CD4-positive, alpha-beta T cell (primary cell): ENCODE data around the gene UBE2I. TPM values are rescaled to one million over a fixed set of nuclear protein-coding genes. Genes with fewer than 3 reads are reported as not detected.

Experiments
- ATAC-seq: fragments of 200-7000 bp; cut with Tn5 transposase; one replicate; pipeline ENCODE4 v1.10.0; 2022; ENCODE audit warnings: mild to moderate bottlenecking; ENCODE audit not compliant: poor library complexity
- CTCF ChIA-PET: fragments of 350-600 bp; sonication (Branson Sonifier 250); formaldehyde crosslinking; loops from one replicate; lab custom pipeline; 2021; ENCODE audit warnings: antibody characterized with exemption, inconsistent platforms; lab: Charles Lee
- POLR2A ChIA-PET: fragments of 350-600 bp; sonication (Branson Sonifier 250); formaldehyde crosslinking; loops from one replicate; lab custom pipeline; 2021; ENCODE audit warnings: antibody characterized with exemption, inconsistent platforms; lab: Charles Lee
- DNase-seq, 14 experiments: peaks; one replicate each; pipeline ENCODE4 v3.0.0-alpha.2; 2013 to 2020; ENCODE audit warnings: mixed read lengths in 2 of 14
- H3K27ac ChIP-seq, 2 donors: one replicate each; pipeline versions ENCODE4 v1.5.1 to v1.7.0; 2013; ENCODE audit warnings: low read length in 2 of 2, low read depth in 1 of 2, mild to moderate bottlenecking in 1 of 2
- H3K27me3 ChIP-seq, 2 experiments: 1 replicate in 1 of 2; 2 replicates in 1 of 2; pipeline versions ENCODE4 v1.6.1 to v1.7.0; 2013; ENCODE audit warnings: low read length in 2 of 2, control low read depth in 1 of 2, mild to moderate bottlenecking in 1 of 2, moderate library complexity in 1 of 2; ENCODE audit not compliant: insufficient read depth in 2 of 2, control insufficient read depth in 1 of 2
- H3K36me3 ChIP-seq: one replicate; pipeline ENCODE4 v1.6.1; 2013; ENCODE audit warnings: low read length, control low read depth; ENCODE audit not compliant: insufficient read depth
- H3K4me1 ChIP-seq: one replicate; pipeline ENCODE4 v1.6.1; 2013; ENCODE audit warnings: low read length, control low read depth; ENCODE audit not compliant: insufficient read depth
- H3K4me3 ChIP-seq: one replicate; pipeline ENCODE4 v1.5.1; 2013; ENCODE audit warnings: mild to moderate bottlenecking, low read length, moderate library complexity
- H3K9me3 ChIP-seq, 2 experiments: 1 replicate in 1 of 2; 2 replicates in 1 of 2; pipeline versions ENCODE4 v1.6.1 to v1.7.0; 2013; ENCODE audit warnings: low read length in 2 of 2, mild to moderate bottlenecking in 2 of 2, control low read depth in 1 of 2, moderate library complexity in 1 of 2; ENCODE audit not compliant: control insufficient read depth in 1 of 2, insufficient read depth in 1 of 2
- H3K27ac Mint-ChIP-seq: one replicate; pipeline ENCODE4 v1.8.0; 2020; ENCODE audit warnings: mixed read lengths
- H3K27me3 Mint-ChIP-seq: one replicate; pipeline ENCODE4 v1.8.0; 2021; ENCODE audit warnings: mixed read lengths
- H3K36me3 Mint-ChIP-seq: one replicate; pipeline ENCODE4 v1.8.0; 2021; ENCODE audit warnings: low read depth, mixed read lengths
- H3K4me1 Mint-ChIP-seq: one replicate; pipeline ENCODE4 v1.8.0; 2021; ENCODE audit warnings: low read depth, mixed read lengths
- H3K4me3 Mint-ChIP-seq: one replicate; pipeline ENCODE4 v1.8.0; 2020; ENCODE audit warnings: mild to moderate bottlenecking, mixed read lengths
- H3K9me3 Mint-ChIP-seq: one replicate; pipeline ENCODE4 v1.8.0; 2020; ENCODE audit warnings: mixed read lengths
- intact Hi-C, 2 experiments: fragments of 100-400 bp; cut with DNase I in 1 of 2; cut with micrococcal nuclease in 1 of 2; formaldehyde crosslinking; loops; one replicate each; pipeline versions ENCODE4 v1.15.1 to v1.9.0; 2023 to 2025; cut with DNase I, micrococcal nuclease
- total RNA-seq, 174 experiments: library from RNA in 2 of 174; stranded (reverse) in 2 of 174; gene quantifications; one replicate each; pipeline ENCODE4 v1.2.3 and lab custom pipeline; 2021 to 2026
- TF ChIP-seq, protein P1 (sequence below): fragments of 200-600 bp; IDR thresholded peaks from one replicate; pipeline ENCODE4 v1.8.0; 2022; ENCODE audit warnings: antibody characterized with exemption, mild to moderate bottlenecking

UBE2I gene
- total RNA-seq, 2 experiments from 2014 or later = 247 to 252 TPM

DNA sequence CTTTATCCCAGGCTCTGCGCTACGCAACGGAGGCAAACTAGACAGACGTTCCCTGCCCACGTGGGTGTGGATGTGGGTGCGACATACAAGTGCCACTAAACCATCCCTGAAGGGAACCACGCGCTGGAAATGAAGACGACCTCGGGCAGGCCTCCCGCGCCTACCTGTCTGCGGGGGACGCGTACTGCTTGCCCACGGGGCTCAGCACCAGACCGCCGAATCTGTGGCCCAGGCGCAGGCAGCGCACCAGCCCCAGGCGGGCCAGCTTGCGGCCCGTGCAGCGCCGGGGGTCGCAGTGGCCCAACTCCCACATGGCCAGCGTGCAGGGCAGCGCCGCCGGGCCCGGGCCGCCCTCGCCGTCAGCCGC, 41.8 kb downstream of the UBE2I start:
- POLR2A ChIA-PET = interaction anchor here (1.5 kb wide), 2 partner anchors 9 to 42 kb away, joined by 5 to 9 read pairs; partner anchors contain the start of gene UBE2I
- no peak for DNase-seq

GRCh38 chr16:1351582-1352362, 42.3 kb downstream of the UBE2I start, which contains the start of the genes GNPTG and TSR3:
Gene GNPTG, plus strand, starts transcription at chr16:1351931. Its CDS starts 35 bp downstream, at chr16:1351966.
Gene TSR3, minus strand, starts transcription at chr16:1351878. Its CDS starts 74 bp downstream, at chr16:1351804.
- TF ChIP-seq, protein P1, sequence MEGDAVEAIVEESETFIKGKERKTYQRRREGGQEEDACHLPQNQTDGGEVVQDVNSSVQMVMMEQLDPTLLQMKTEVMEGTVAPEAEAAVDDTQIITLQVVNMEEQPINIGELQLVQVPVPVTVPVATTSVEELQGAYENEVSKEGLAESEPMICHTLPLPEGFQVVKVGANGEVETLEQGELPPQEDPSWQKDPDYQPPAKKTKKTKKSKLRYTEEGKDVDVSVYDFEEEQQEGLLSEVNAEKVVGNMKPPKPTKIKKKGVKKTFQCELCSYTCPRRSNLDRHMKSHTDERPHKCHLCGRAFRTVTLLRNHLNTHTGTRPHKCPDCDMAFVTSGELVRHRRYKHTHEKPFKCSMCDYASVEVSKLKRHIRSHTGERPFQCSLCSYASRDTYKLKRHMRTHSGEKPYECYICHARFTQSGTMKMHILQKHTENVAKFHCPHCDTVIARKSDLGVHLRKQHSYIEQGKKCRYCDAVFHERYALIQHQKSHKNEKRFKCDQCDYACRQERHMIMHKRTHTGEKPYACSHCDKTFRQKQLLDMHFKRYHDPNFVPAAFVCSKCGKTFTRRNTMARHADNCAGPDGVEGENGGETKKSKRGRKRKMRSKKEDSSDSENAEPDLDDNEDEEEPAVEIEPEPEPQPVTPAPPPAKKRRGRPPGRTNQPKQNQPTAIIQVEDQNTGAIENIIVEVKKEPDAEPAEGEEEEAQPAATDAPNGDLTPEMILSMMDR = no peak
- Mint-ChIP-seq H3K9me3 (no peaks in the 10 kb centered on the region), H3K4me1 (peaks cover 16% of the 10 kb centered on the region), H3K36me3 (peaks cover 25% of the 10 kb centered on the region), H3K27me3 (no peaks in the 10 kb centered on the region), H3K4me3 (peak within 1 kb of the TSS; percentile 90), H3K27ac (peak within 1 kb of the TSS; percentile 89)
- Histone ChIP-seq H3K27ac (peak within 1 kb of the TSS in 1 of 2 donors; percentile 46), H3K36me3 (peaks cover 28% of the 10 kb centered on the region), H3K27me3 (no peaks in the 10 kb centered on the region), H3K4me3 (peak within 1 kb of the TSS; percentile 87), H3K9me3 (no peaks in the 10 kb centered on the region), H3K4me1 (peaks cover 54% of the 10 kb centered on the region)
- CTCF ChIA-PET = no interaction called here
- intact Hi-C loops = loop anchor here in 1 of 2 experiments (2.0 to 5.0 kb wide), 3 partner anchors 43 to 421 kb away; partner anchors contain the start of genes EME2, MRPS34, NME3 and UBE2I
- peak; percentile 70 to 95 (median 82) for DNase-seq
- peak; percentile 84 for ATAC-seq
- POLR2A ChIA-PET = interaction anchor here (1.5 kb wide), 2 partner anchors 9 to 43 kb away, joined by 5 to 9 read pairs; partner anchors contain the start of gene UBE2I

More for the DNA sequence above, 41.8 kb downstream of the UBE2I start:
- intact Hi-C loops = loop anchor here in 1 of 2 experiments (2.0 to 5.0 kb wide), 3 partner anchors 42 to 421 kb away; partner anchors contain the start of genes EME2, MRPS34, NME3 and UBE2I
- H3K36me3 ChIP-seq = peaks cover 28% of the 10 kb centered on the region
- H3K4me1 Mint-ChIP-seq = peaks cover 16% of the 10 kb centered on the region
- CTCF ChIA-PET = no interaction called here
- no peaks in the 10 kb centered on the region for H3K9me3 Mint-ChIP-seq
- peak; percentile 21 for ATAC-seq
- TF ChIP-seq, protein P1 = no peak
- H3K4me1 ChIP-seq = peaks cover 54% of the 10 kb centered on the region
- peak overlapping the region; percentile 76 for H3K4me3 Mint-ChIP-seq
- peak overlapping the region; percentile 80 for H3K27ac Mint-ChIP-seq
- peak overlapping the region in 1 of 2 donors; percentile 46 for H3K27ac ChIP-seq
- H3K27me3 ChIP-seq = no peaks in the 10 kb centered on the region
- H3K36me3 Mint-ChIP-seq = peaks cover 25% of the 10 kb centered on the region
- H3K27me3 Mint-ChIP-seq = no peaks in the 10 kb centered on the region
- no peaks in the 10 kb centered on the region for H3K9me3 ChIP-seq
- peak overlapping the region; percentile 56 for H3K4me3 ChIP-seq

DNA sequence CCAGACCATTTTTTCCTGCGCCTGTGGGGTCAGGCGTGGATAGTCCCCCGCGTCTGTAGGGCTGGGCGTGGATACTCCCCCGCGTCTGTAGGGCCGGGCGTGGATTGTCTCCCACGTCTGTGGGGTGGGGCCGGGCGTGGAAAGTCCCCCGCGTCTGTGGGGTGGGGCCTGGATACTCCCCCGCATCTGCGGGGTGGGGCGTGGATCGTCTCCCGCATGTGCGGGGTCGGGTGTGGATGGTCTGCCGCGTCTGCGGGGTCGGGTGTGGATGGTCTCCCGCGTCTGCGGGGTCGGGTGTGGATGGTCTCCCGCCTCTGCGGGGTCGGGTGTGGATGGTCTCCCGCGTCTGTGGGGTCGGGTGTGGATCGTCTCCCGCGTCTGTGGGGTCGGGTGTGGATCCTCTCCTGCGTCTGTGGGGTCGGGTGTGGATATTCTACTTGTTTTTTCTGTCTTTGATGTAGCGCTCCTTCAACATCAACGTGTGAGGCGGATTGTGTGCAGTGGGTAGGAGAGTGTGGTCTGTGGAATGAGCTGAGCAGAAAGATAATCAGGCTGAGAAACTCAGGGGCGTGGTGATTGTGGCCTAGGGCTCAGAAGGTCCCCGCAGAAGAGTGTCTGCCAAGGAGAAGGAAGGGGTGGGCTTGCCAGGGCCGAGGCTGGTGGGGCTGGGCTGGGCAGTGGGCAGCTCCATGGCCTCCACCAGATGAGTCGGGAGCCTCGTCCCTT, 45.5 kb downstream of the UBE2I start:
- Histone ChIP-seq H3K4me1 (peaks cover 48% of the 10 kb centered on the region), H3K27me3 (no peaks in the 10 kb centered on the region), H3K4me3 (no peak overlapping the region), H3K27ac (no peak overlapping the region), H3K36me3 (peaks cover 3% of the 10 kb centered on the region), H3K9me3 (no peaks in the 10 kb centered on the region)
- peaks cover 20% of the 10 kb centered on the region for H3K4me1 Mint-ChIP-seq
- peak overlapping the region; percentile 58 for H3K27ac Mint-ChIP-seq
- DNase-seq (no peak), ATAC-seq (no peak)
- no peaks in the 10 kb centered on the region for H3K27me3 Mint-ChIP-seq
- H3K9me3 Mint-ChIP-seq = no peaks in the 10 kb centered on the region
- ChIA-PET CTCF (interaction anchor here (2.4 kb wide), 1 partner anchor 8 kb away, joined by 14 read pairs; no protein-coding TSS in a partner anchor), POLR2A (no interaction called here)
- TF ChIP-seq, protein P1 = no peak
- intact Hi-C loops = loop anchor here in 1 of 2 experiments (5.0 kb wide), 2 partner anchors 62 to 417 kb away; partner anchors contain the start of genes EME2, MRPS34 and NME3
- peak overlapping the region; percentile 45 for H3K4me3 Mint-ChIP-seq
- peaks cover 18% of the 10 kb centered on the region for H3K36me3 Mint-ChIP-seq
